ENCODE data around the gene SLC7A8. TPM values are rescaled to one million over a fixed set of nuclear protein-coding genes. Genes with fewer than 3 reads are reported as not detected.
"Not testable (repeated sequence)": the region's sequence is repeated elsewhere in the genome, so short reads cannot be mapped to it uniquely, and the experiment has no call there.

Gene SLC7A8
- 100 to 1,000 TPM; 119 to 143 TPM for total RNA-seq

- intact Hi-C loops (cut with DNase I), result loop anchor here (2.0 to 5.0 kb wide), 2 partner anchors 29 to 41 kb away; no protein-coding TSS in a partner anchor
- H3K9me3 ChIP-seq, result no peaks in the 10 kb centered on the region
- H3K27ac ChIP-seq, result peak within 1 kb of the TSS; percentile 84
- no peaks in the 10 kb centered on the region for H3K27me3 ChIP-seq (replicated peaks; ENCODE audit: insufficient read depth)
- peak within 1 kb of the TSS; percentile 37 to 51 for H3K4me3 ChIP-seq
- H3K4me1 ChIP-seq (replicated peaks), result no peaks in the 10 kb centered on the region
- WGBS, result 1% methylated on average over 17 of the region's 17 CpGs
- peak; percentile 79 for DNase-seq (ENCODE audit: low spot score)
- TF ChIP-seq POLR2A (IDR thresholded peaks at IDR 0.05) (peak; percentile 90), POLR2AphosphoS5 (IDR thresholded peaks at IDR 0.05) (peak; percentile 96), CTCF (IDR thresholded peaks at IDR 0.05) (no peak)
- no peaks in the 10 kb centered on the region for H3K36me3 ChIP-seq
These were observed at the start of gene SLC7A8 for GRCh38 chr14:23183479-23183878. Gene SLC7A8 (minus strand): TSS chr14:23183660. CDS start chr14:23182914, 746 bp downstream.

GRCh38 chr14:23232241-23232808, 48.9 kb upstream of the SLC7A8 start:
- DNase-seq (ENCODE audit: low spot score); intact Hi-C loops (cut with DNase I); H3K4me1 ChIP-seq (replicated peaks); H3K27me3 ChIP-seq (replicated peaks; ENCODE audit: insufficient read depth); H3K4me3 ChIP-seq; H3K36me3 ChIP-seq; H3K9me3 ChIP-seq; H3K27ac ChIP-seq: not testable (repeated sequence)
- WGBS, result 87% methylated on average over 36 of the region's 38 CpGs

GRCh38 chr14:23228812-23229211, 45.4 kb upstream of the SLC7A8 start:
- Histone ChIP-seq H3K9me3 (no peaks in the 10 kb centered on the region), H3K27ac (no peak overlapping the region), H3K4me1 (replicated peaks) (no peaks in the 10 kb centered on the region), H3K4me3 (no peak overlapping the region), H3K27me3 (replicated peaks; ENCODE audit: insufficient read depth) (no peaks in the 10 kb centered on the region), H3K36me3 (no peaks in the 10 kb centered on the region)
- 95% methylated on average over 1 of the region's 1 CpG for WGBS
- TF ChIP-seq CTCF (IDR thresholded peaks at IDR 0.05), result no peak
- TF ChIP-seq POLR2A (IDR thresholded peaks at IDR 0.05), result no peak
- TF ChIP-seq POLR2AphosphoS5 (IDR thresholded peaks at IDR 0.05), result no peak
- no peak for DNase-seq (ENCODE audit: low spot score)
- intact Hi-C loops (cut with DNase I), result no loop called here

- Histone ChIP-seq H3K9me3 (no peaks in the 10 kb centered on the region), H3K27me3 (replicated peaks; ENCODE audit: insufficient read depth) (no peaks in the 10 kb centered on the region), H3K36me3 (no peaks in the 10 kb centered on the region), H3K27ac (no peak overlapping the region), H3K4me1 (replicated peaks) (no peaks in the 10 kb centered on the region), H3K4me3 (no peak overlapping the region)
- TF ChIP-seq POLR2A (IDR thresholded peaks at IDR 0.05), result no peak
- TF ChIP-seq CTCF (IDR thresholded peaks at IDR 0.05), result no peak
- no peak for TF ChIP-seq POLR2AphosphoS5 (IDR thresholded peaks at IDR 0.05)
- intact Hi-C loops (cut with DNase I), result no loop called here
- no peak for DNase-seq (ENCODE audit: low spot score)
- WGBS, result 51% methylated on average over 4 of the region's 4 CpGs
These were observed 44.1 kb upstream of the SLC7A8 start for GRCh38 chr14:23227566-23227965.

- intact Hi-C loops (cut with DNase I); H3K4me3 ChIP-seq; H3K36me3 ChIP-seq; DNase-seq (ENCODE audit: low spot score); H3K27me3 ChIP-seq (replicated peaks; ENCODE audit: insufficient read depth); H3K27ac ChIP-seq; H3K9me3 ChIP-seq; H3K4me1 ChIP-seq (replicated peaks): not testable (repeated sequence)
- 93% methylated on average over 1 of the region's 1 CpG for WGBS
These were observed 41.5 kb upstream of the SLC7A8 start for GRCh38 chr14:23224958-23225357.

- intact Hi-C loops (cut with DNase I), result no loop called here
- no peaks in the 10 kb centered on the region for H3K36me3 ChIP-seq
- TF ChIP-seq POLR2A (IDR thresholded peaks at IDR 0.05), result no peak
- no peaks in the 10 kb centered on the region for H3K27me3 ChIP-seq (replicated peaks; ENCODE audit: insufficient read depth)
- no peak overlapping the region for H3K27ac ChIP-seq
- H3K4me3 ChIP-seq, result no peak overlapping the region
- no peak for DNase-seq (ENCODE audit: low spot score)
- no peaks in the 10 kb centered on the region for H3K9me3 ChIP-seq
- WGBS, result 76% methylated on average over 3 of the region's 3 CpGs
- no peaks in the 10 kb centered on the region for H3K4me1 ChIP-seq (replicated peaks)
These were observed 35.6 kb upstream of the SLC7A8 start for GRCh38 chr14:23219075-23219474.
